IMR-90 (cell line): ENCODE results near the gene TLR10. TPM values are rescaled to one million over a fixed set of nuclear protein-coding genes. Genes with fewer than 3 reads are reported as not detected.

Experiments
- ATAC-seq: fragments of 200-7000 bp; cut with Tn5 transposase; 2 replicates; pipeline ENCODE4 v1.9.1; 2020; ENCODE audit warnings: low read depth, mild to moderate bottlenecking, moderate library complexity
- BruUV-seq: library from RNA; stranded (reverse); fragments of 400-500 nt; replicated peaks from 2 replicates; lab custom pipeline; 2021; lab: Mats Ljungman, UMichigan
- CTCF ChIA-PET: fragments of 300-600 bp; formaldehyde crosslinking; extraction: SDS; loops from one replicate; lab custom pipeline; 2021; ENCODE audit warnings: antibody characterized with exemption; lab: Yijun Ruan, JAX
- POLR2A ChIA-PET: fragments of 300-600 bp; sonication (Branson Sonifier 250); formaldehyde crosslinking; loops from one replicate; lab custom pipeline; 2022; ENCODE audit warnings: antibody characterized with exemption; ENCODE audit not compliant: unreplicated experiment; lab: Charles Lee
- DNase-seq: peaks from one replicate; pipeline ENCODE4 v3.0.0; 2013
- H2AFZ ChIP-seq: replicated peaks from 2 replicates; pipeline ENCODE3; 2013; ENCODE audit warnings: low read length, mild to moderate bottlenecking; ENCODE audit not compliant: poor library complexity
- H2AK5ac ChIP-seq: 2 replicates; pipeline ENCODE4 v1.6.1; 2013; ENCODE audit warnings: low read depth, low read length, inconsistent platforms
- H2AK9ac ChIP-seq: replicated peaks from 2 replicates; pipeline ENCODE3; 2013; ENCODE audit warnings: mild to moderate bottlenecking, low read depth, low read length, moderate library complexity; ENCODE audit not compliant: poor library complexity
- H2BK120ac ChIP-seq: 2 replicates; pipeline ENCODE4 v1.6.1; 2013; ENCODE audit warnings: low read depth, low read length, inconsistent platforms
- H2BK15ac ChIP-seq: 3 replicates; pipeline ENCODE4 v1.6.1; 2013; ENCODE audit warnings: low read depth, low read length, inconsistent platforms
- H2BK20ac ChIP-seq: 2 replicates; pipeline ENCODE4 v1.6.1; 2013; ENCODE audit warnings: low read depth, mild to moderate bottlenecking, inconsistent platforms, low read length, moderate library complexity
- H2BK5ac ChIP-seq: 2 replicates; pipeline ENCODE4 v1.6.1; 2013; ENCODE audit warnings: mild to moderate bottlenecking, low read depth, low read length, inconsistent platforms; ENCODE audit not compliant: poor library complexity, severe bottlenecking
- H3K14ac ChIP-seq: replicated peaks from 2 replicates; pipeline ENCODE4 v1.6.1; 2013; ENCODE audit warnings: low read depth, low read length, inconsistent platforms
- H3K18ac ChIP-seq: 2 replicates; pipeline ENCODE4 v1.6.1; 2013; ENCODE audit warnings: low read depth, low read length, control low read depth
- H3K23ac ChIP-seq: 2 replicates; pipeline ENCODE4 v1.6.1; 2013; ENCODE audit warnings: low read depth, low read length, inconsistent platforms
- H3K27ac ChIP-seq: 2 replicates; pipeline ENCODE4 v1.5.1; 2013; ENCODE audit warnings: mild to moderate bottlenecking, control low read depth, low read length; ENCODE audit not compliant: insufficient read depth
- H3K27me3 ChIP-seq: 2 replicates; pipeline ENCODE4 v1.6.1; 2013; ENCODE audit warnings: low read length; ENCODE audit not compliant: control insufficient read depth, insufficient read depth
- H3K36me3 ChIP-seq: 2 replicates; pipeline ENCODE4 v1.6.1; 2013; ENCODE audit warnings: low read length, mixed read lengths; ENCODE audit not compliant: control insufficient read depth, insufficient read depth
- H3K4ac ChIP-seq: 2 replicates; pipeline ENCODE4 v1.6.1; 2013; ENCODE audit warnings: low read depth, low read length, inconsistent platforms
- H3K4me1 ChIP-seq: 2 replicates; pipeline ENCODE4 v1.6.1; 2013; ENCODE audit warnings: low read length, mixed read lengths; ENCODE audit not compliant: control insufficient read depth, insufficient read depth
- H3K4me2 ChIP-seq: 2 replicates; pipeline ENCODE4 v1.6.1; 2013; ENCODE audit warnings: low read depth, mild to moderate bottlenecking, control low read depth, low read length, moderate library complexity
- H3K4me3 ChIP-seq: 2 replicates; pipeline ENCODE4 v1.5.1; 2013; ENCODE audit warnings: low read depth, mild to moderate bottlenecking, control low read depth, low read length, moderate library complexity; ENCODE audit not compliant: insufficient read depth
- H3K56ac ChIP-seq: 2 replicates; pipeline ENCODE4 v1.6.1; 2013; ENCODE audit warnings: low read length, inconsistent platforms; ENCODE audit not compliant: insufficient read depth; ENCODE audit errors: extremely low read depth
- H3K79me1 ChIP-seq, 2 experiments: 2 replicates each; pipeline ENCODE4 v1.6.1; 2013; ENCODE audit warnings: low read length in 2 of 2, inconsistent platforms in 1 of 2, low read depth in 1 of 2
- H3K9ac ChIP-seq: 2 replicates; pipeline ENCODE4 v1.6.1; 2013; ENCODE audit warnings: low read depth, low read length, control low read depth
- H3K9me1 ChIP-seq: 2 replicates; pipeline ENCODE4 v1.6.1; 2013; ENCODE audit warnings: low read length, inconsistent platforms; ENCODE audit not compliant: insufficient read depth
- H3K9me3 ChIP-seq: 2 replicates; pipeline ENCODE4 v1.6.1; 2013; ENCODE audit warnings: low read length; ENCODE audit not compliant: control insufficient read depth, insufficient read depth
- H4K20me1 ChIP-seq: 2 replicates; pipeline ENCODE4 v1.6.1; 2013; ENCODE audit warnings: low read length, inconsistent platforms; ENCODE audit not compliant: insufficient read depth
- H4K5ac ChIP-seq: 2 replicates; pipeline ENCODE4 v1.6.1; 2013; ENCODE audit warnings: mild to moderate bottlenecking, low read depth, low read length, control low read depth
- H4K8ac ChIP-seq, 2 experiments: 2 replicates each; pipeline ENCODE4 v1.6.1; 2013; ENCODE audit warnings: low read depth in 2 of 2, low read length in 2 of 2, control low read depth in 1 of 2, inconsistent platforms in 1 of 2
- H4K91ac ChIP-seq: 2 replicates; pipeline ENCODE4 v1.6.1; 2013; ENCODE audit warnings: low read depth, low read length, inconsistent platforms; ENCODE audit not compliant: insufficient read depth
- RAD21 ChIP-seq: IDR thresholded peaks from 2 replicates; pipeline ENCODE4 v1.6.1; 2012; ENCODE audit warnings: low read length, improper control_type of control experiment
- WGBS, 2 experiments: methylation state at CpG; one replicate each; pipeline versions ENCODE4 v1.1.5 to v1.1.7; 2013; ENCODE audit warnings: missing lambda C conversion rate in 2 of 2; ENCODE audit not compliant: insufficient read length in 1 of 2; ENCODE audit errors: extremely low coverage in 2 of 2; 5-methylcytosine and 5-hydroxymethylcytosine counted together
- dilution Hi-C: fragments of 300-500 bp; cut with HindIII; formaldehyde crosslinking; loops from one replicate; pipeline ENCODE4 v1.14.3; 2018; ENCODE audit warnings: low sequenced_read_pairs; ENCODE audit not compliant: unreplicated experiment
- in situ Hi-C: fragments of 300-500 bp; cut with MboI; formaldehyde crosslinking; loops from 3 replicates; pipeline ENCODE4 v1.14.3; 2019; ENCODE audit warnings: low sequenced_read_pairs, inconsistent platforms, mixed read lengths
- intact Hi-C: fragments of 100-400 bp; cut with micrococcal nuclease; formaldehyde crosslinking; loops from 2 replicates; pipeline ENCODE4 v1.10.0; 2022
- polyA plus RNA-seq, 3 experiments: library from polyadenylated mRNA; depleted of rRNA; stranded (reverse); fragments of >200 nt; gene quantifications; 2 replicates each; pipeline ENCODE4 v1.2.3, GENCODE V29; 2012; ENCODE audit warnings: low replicate concordance in 1 of 3
- total RNA-seq: library from RNA; depleted of rRNA; stranded (reverse); fragments of >200 nt; gene quantifications from 2 replicates; pipeline ENCODE4 v1.2.3, GENCODE V29; 2012

The TLR10 gene
- total and polyA plus RNA-seq, 2 of the 4 experiments (the other 2 are of a cell fraction), result not detected

DNA sequence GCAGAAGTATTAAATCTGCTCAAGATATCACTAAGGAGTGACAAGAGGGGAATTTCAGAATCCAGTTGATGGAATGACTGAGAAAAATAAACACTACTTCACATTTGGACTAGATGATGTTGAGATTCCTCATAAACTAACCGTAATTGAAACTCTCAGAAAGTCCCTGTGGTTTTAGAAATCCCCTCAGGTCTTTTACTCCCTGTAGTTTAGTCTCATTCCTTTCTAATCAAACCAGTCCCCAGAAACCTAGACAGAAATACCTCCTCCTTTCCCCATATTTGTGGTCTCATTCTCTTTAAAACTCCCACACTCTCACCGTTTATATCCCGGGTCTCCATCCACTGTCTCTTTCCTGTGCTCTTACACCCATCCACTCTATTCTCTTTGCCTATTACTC lies 36.8 kb upstream of the TLR10 start:
- Histone ChIP-seq H3K14ac (peak overlapping the region; percentile 1; the same call in 1 of the 2 replicates), H3K4me3 (no peak overlapping the region), H4K20me1 (no peaks in the 10 kb centered on the region), H3K4me2 (no peak overlapping the region; the same call in 1 of the 2 replicates), H4K5ac (no peak overlapping the region), H3K4me1 (peaks cover 17% of the 10 kb centered on the region), H3K9me3 (peaks cover 7% of the 10 kb centered on the region; the same call in 1 of the 2 replicates), H3K27me3 (no peaks in the 10 kb centered on the region), H3K4ac (no peak overlapping the region; the same call in 1 of the 2 replicates), H3K9ac (no peak overlapping the region), H4K91ac (no peak overlapping the region), H2AFZ (no peak overlapping the region), H4K8ac (no peak overlapping the region), H3K9me1 (no peaks in the 10 kb centered on the region; the same call in 1 of the 2 replicates), H2AK9ac (no peak overlapping the region), H3K27ac (no peak overlapping the region), H2AK5ac (no peak overlapping the region), H3K79me1 (no peaks in the 10 kb centered on the region), H3K56ac (no peak overlapping the region), H3K18ac (peak overlapping the region; percentile 73; the same call in 1 of the 2 replicates), H3K36me3 (no peaks in the 10 kb centered on the region), H2BK20ac (no peak overlapping the region), H2BK120ac (peak overlapping the region; percentile 61; the same call in 1 of the 2 replicates), H3K23ac (no peak overlapping the region), H2BK15ac (no peak overlapping the region), H2BK5ac (peak overlapping the region; percentile 5)
- no peak for TF ChIP-seq RAD21
- ChIA-PET CTCF (no interaction called here), POLR2A (no interaction called here)
- ATAC-seq (no peak), DNase-seq (peak; percentile 73)
- dilution Hi-C loops (no loop called here), intact Hi-C loops (no loop called here), in situ Hi-C loops (no loop called here)
- BruUV-seq, result no TSS peak
- 47% methylated on average over 2 of the region's 3 CpGs; no CpG with 5 or more reads in 1 of the 2 experiments for WGBS, 2 experiments
